ENCODE results near the gene CST7. TPM values are rescaled to one million over a fixed set of nuclear protein-coding genes. Genes with fewer than 3 reads are reported as not detected.

Gene CST7
- total RNA-seq, 1 donor from 2014 or later: not detected

GRCh38 chr20:25008388-25009217 is 59.5 kb downstream of the CST7 start:
- H3K4me1 Mint-ChIP-seq (ENCODE audit: low read depth, unreplicated experiment): no peaks in the 10 kb centered on the region
- peaks cover 10% of the 10 kb centered on the region for H3K27me3 Mint-ChIP-seq (ENCODE audit: unreplicated experiment)
- no peaks in the 10 kb centered on the region for H3K36me3 Mint-ChIP-seq (ENCODE audit: unreplicated experiment)
- peaks cover 2% of the 10 kb centered on the region for H3K9me3 Mint-ChIP-seq (ENCODE audit: unreplicated experiment)
- no peak for DNase-seq
- no peak for TF ChIP-seq CTCF (IDR thresholded peaks at IDR 0.05; ENCODE audit: partially characterized antibody, unreplicated experiment)
- no peak overlapping the region for H3K27ac Mint-ChIP-seq (ENCODE audit: unreplicated experiment)
- H3K4me3 Mint-ChIP-seq (ENCODE audit: unreplicated experiment): no peak overlapping the region

Other genes with a start within 250 kb of the CST7 start
- 218 TPM for gene APMAP, start 43.5 kb downstream of the CST7 start, total RNA-seq (ENCODE audit: unreplicated experiment)
- gene ACSS1, start 108.9 kb downstream of the CST7 start, total RNA-seq (ENCODE audit: unreplicated experiment): not detected
- not detected for gene VSX1, start 132.9 kb downstream of the CST7 start, total RNA-seq (ENCODE audit: unreplicated experiment)
- 191 TPM for gene ENTPD6, start 246.4 kb downstream of the CST7 start, total RNA-seq (ENCODE audit: unreplicated experiment)

All from glutamatergic neuron (in vitro differentiated cells).